Astrocyte (in vitro differentiated cells and primary cell): ENCODE results near the gene HNRNPUL1. TPM values are rescaled to one million over a fixed set of nuclear protein-coding genes. Genes with fewer than 3 reads are reported as not detected.

Source experiments
- DNase-seq: peaks from one replicate; pipeline ENCODE4 v3.0.0-alpha.2; 2010; ENCODE audit warnings: low read depth
- FAIRE-seq: peaks from 2 replicates; lab custom pipeline; 2011; peaks lifted over from hg19 to GRCh38; lab: Jason Lieb, UNC
- H2AFZ ChIP-seq: 2 replicates; pipeline ENCODE4 v1.6.0; 2012; ENCODE audit warnings: low read depth, low read length, inconsistent platforms
- H3K27ac ChIP-seq: 2 replicates; pipeline ENCODE4 v1.5.1; 2011; ENCODE audit warnings: low read depth, low read length, inconsistent platforms
- H3K27me3 ChIP-seq: 2 replicates; pipeline ENCODE4 v1.6.0; 2011; ENCODE audit warnings: low read length, inconsistent platforms; ENCODE audit not compliant: insufficient read depth
- H3K36me3 ChIP-seq: 2 replicates; pipeline ENCODE4 v1.5.1; 2011; ENCODE audit warnings: low read length, inconsistent platforms; ENCODE audit not compliant: insufficient read depth
- H3K4me1 ChIP-seq: 2 replicates; pipeline ENCODE4 v1.5.1; 2011; ENCODE audit warnings: low read length, inconsistent platforms; ENCODE audit not compliant: insufficient read depth
- H3K4me2 ChIP-seq: 2 replicates; pipeline ENCODE4 v1.6.0; 2012; ENCODE audit warnings: low read length, inconsistent platforms
- H3K4me3 ChIP-seq: 2 replicates; pipeline ENCODE4 v1.5.1; 2011; ENCODE audit warnings: low read depth, mild to moderate bottlenecking, low read length, inconsistent platforms; ENCODE audit not compliant: insufficient read depth
- H3K79me2 ChIP-seq: 2 replicates; pipeline ENCODE4 v1.6.0; 2012; ENCODE audit warnings: mild to moderate bottlenecking, low read length, inconsistent platforms; ENCODE audit not compliant: insufficient read depth
- H3K9ac ChIP-seq: 2 replicates; pipeline ENCODE4 v1.6.0; 2012; ENCODE audit warnings: mild to moderate bottlenecking, low read length, inconsistent platforms
- H3K9me3 ChIP-seq: 2 replicates; pipeline ENCODE4 v1.5.1; 2012; ENCODE audit warnings: low read depth, mild to moderate bottlenecking, low read length, inconsistent platforms; ENCODE audit not compliant: insufficient read depth
- H4K20me1 ChIP-seq: 2 replicates; pipeline ENCODE4 v1.6.0; 2012; ENCODE audit warnings: low read length, inconsistent platforms; ENCODE audit not compliant: insufficient read depth
- H3K27ac Mint-ChIP-seq: one replicate; pipeline ENCODE4 v1.8.0; 2021; ENCODE audit warnings: mild to moderate bottlenecking, mixed read lengths; ENCODE audit not compliant: unreplicated experiment
- H3K27me3 Mint-ChIP-seq: one replicate; pipeline ENCODE4 v1.8.0; 2021; ENCODE audit warnings: low read depth, mixed read lengths; ENCODE audit not compliant: unreplicated experiment
- H3K36me3 Mint-ChIP-seq: one replicate; pipeline ENCODE4 v1.8.0; 2021; ENCODE audit warnings: low read depth, mixed read lengths; ENCODE audit not compliant: unreplicated experiment
- H3K4me1 Mint-ChIP-seq: one replicate; pipeline ENCODE4 v1.8.0; 2021; ENCODE audit warnings: low read depth, mixed read lengths; ENCODE audit not compliant: unreplicated experiment
- H3K4me3 Mint-ChIP-seq: one replicate; pipeline ENCODE4 v1.8.0; 2021; ENCODE audit warnings: mild to moderate bottlenecking, moderate library complexity, mixed read lengths; ENCODE audit not compliant: unreplicated experiment
- H3K9me3 Mint-ChIP-seq: one replicate; pipeline ENCODE4 v1.8.0; 2021; ENCODE audit warnings: mild to moderate bottlenecking, mixed read lengths; ENCODE audit not compliant: unreplicated experiment
- CTCF ChIP-seq: IDR thresholded peaks from 2 replicates; pipeline ENCODE4 v1.5.1; 2011; ENCODE audit warnings: low read depth, mild to moderate bottlenecking, inconsistent platforms, low read length, moderate library complexity; ENCODE audit not compliant: insufficient read depth
- EZH2 ChIP-seq: IDR thresholded peaks from 2 replicates; pipeline ENCODE4 v1.6.1; 2012; ENCODE audit warnings: mild to moderate bottlenecking, low read length, inconsistent platforms; ENCODE audit not compliant: insufficient read depth
- total RNA-seq: library from RNA; stranded (reverse); gene quantifications from 2 replicates; pipeline ENCODE4 v1.2.1, GENCODE V29; 2021

The HNRNPUL1 gene
- total RNA-seq, 1 donor from 2014 or later, result 174 TPM

DNA sequence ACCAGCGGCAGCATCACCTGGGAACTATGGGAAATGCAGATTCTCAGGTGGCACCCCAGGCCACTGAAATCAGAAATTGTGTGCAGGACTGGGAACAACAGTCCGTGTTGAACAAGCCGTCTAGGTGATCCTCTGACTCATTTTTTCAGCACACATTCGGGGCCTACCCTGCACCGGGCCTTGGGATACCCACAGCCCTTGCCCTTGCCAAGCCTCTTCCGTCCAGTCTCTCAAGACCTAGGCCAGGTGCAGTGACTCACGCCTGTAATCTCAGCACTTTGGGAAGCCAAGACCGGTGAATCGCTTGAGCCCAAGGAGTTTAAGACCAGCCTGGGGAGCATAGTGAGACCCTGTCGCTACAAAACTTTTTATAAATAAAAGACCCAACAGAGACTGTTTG is 71.3 kb downstream of the HNRNPUL1 start:
- Mint-ChIP-seq H3K9me3 (no peaks in the 10 kb centered on the region), H3K36me3 (peaks cover 21% of the 10 kb centered on the region), H3K27ac (no peak overlapping the region), H3K4me3 (no peak overlapping the region), H3K27me3 (no peaks in the 10 kb centered on the region), H3K4me1 (peaks cover 4% of the 10 kb centered on the region)
- no peak overlapping the region for H3K27ac ChIP-seq
- no peaks in the 10 kb centered on the region for H3K27me3 ChIP-seq
- no peak overlapping the region for H3K9ac ChIP-seq
- no peak for TF ChIP-seq EZH2
- no peak for TF ChIP-seq CTCF
- FAIRE-seq (no peak), DNase-seq (no peak)
- no peak overlapping the region for H3K4me3 ChIP-seq
- H3K4me1 ChIP-seq, result no peaks in the 10 kb centered on the region
- H3K9me3 ChIP-seq, result no peaks in the 10 kb centered on the region
- H2AFZ ChIP-seq, result no peak overlapping the region
- H3K36me3 ChIP-seq, result peaks cover 21% of the 10 kb centered on the region
- peaks cover 16% of the 10 kb centered on the region for H3K79me2 ChIP-seq
- H3K4me2 ChIP-seq, result no peak overlapping the region
- H4K20me1 ChIP-seq, result peaks cover 64% of the 10 kb centered on the region

- no peak for TF ChIP-seq EZH2
- peaks cover 70% of the 10 kb centered on the region for H4K20me1 ChIP-seq
- H3K9ac ChIP-seq, result no peak overlapping the region
- H3K27me3 ChIP-seq, result no peaks in the 10 kb centered on the region
- peak; percentile 48 for DNase-seq
- peaks cover 30% of the 10 kb centered on the region for H3K36me3 ChIP-seq
- peaks cover 18% of the 10 kb centered on the region for H3K79me2 ChIP-seq
- H3K9me3 ChIP-seq, result no peaks in the 10 kb centered on the region
- Mint-ChIP-seq H3K27ac (peak overlapping the region; percentile 92), H3K4me3 (peak overlapping the region; percentile 69), H3K9me3 (no peaks in the 10 kb centered on the region), H3K36me3 (peaks cover 18% of the 10 kb centered on the region), H3K27me3 (no peaks in the 10 kb centered on the region), H3K4me1 (peaks cover 4% of the 10 kb centered on the region)
- H3K27ac ChIP-seq, result no peak overlapping the region
- H2AFZ ChIP-seq, result no peak overlapping the region
- peak; percentile 26 for FAIRE-seq
- H3K4me3 ChIP-seq, result no peak overlapping the region
- no peak overlapping the region for H3K4me2 ChIP-seq
- H3K4me1 ChIP-seq, result no peaks in the 10 kb centered on the region
These were observed 75.8 kb downstream of the HNRNPUL1 start for GRCh38 chr19:41339936-41340335.

GRCh38 chr19:41341669-41342490 is 77.7 kb downstream of the HNRNPUL1 start:
- no peaks in the 10 kb centered on the region for H3K27me3 ChIP-seq
- H3K9me3 Mint-ChIP-seq, result no peaks in the 10 kb centered on the region
- H3K36me3 Mint-ChIP-seq, result peaks cover 22% of the 10 kb centered on the region
- H3K27me3 Mint-ChIP-seq, result no peaks in the 10 kb centered on the region
- peaks cover 34% of the 10 kb centered on the region for H3K36me3 ChIP-seq
- H3K4me2 ChIP-seq, result no peak overlapping the region
- DNase-seq (no peak), FAIRE-seq (no peak)
- peaks cover 18% of the 10 kb centered on the region for H3K79me2 ChIP-seq
- no peak overlapping the region for H3K27ac ChIP-seq
- no peak overlapping the region for H3K4me3 ChIP-seq
- H3K4me1 Mint-ChIP-seq, result peaks cover 4% of the 10 kb centered on the region
- no peak overlapping the region for H3K4me3 Mint-ChIP-seq
- H3K9ac ChIP-seq, result no peak overlapping the region
- no peak overlapping the region for H3K27ac Mint-ChIP-seq
- H3K9me3 ChIP-seq, result no peaks in the 10 kb centered on the region
- H2AFZ ChIP-seq, result no peak overlapping the region
- H3K4me1 ChIP-seq, result no peaks in the 10 kb centered on the region
- TF ChIP-seq CTCF (no peak), EZH2 (no peak)
- H4K20me1 ChIP-seq, result peaks cover 69% of the 10 kb centered on the region
